ENCODE measurements around the gene RFX7. TPM values are rescaled to one million over a fixed set of nuclear protein-coding genes. Genes with fewer than 3 reads are reported as not detected.

Gene RFX7
- total and polyA plus RNA-seq, 9 donors = 3.0 to 19.5 (median 14.8) TPM

DNA sequence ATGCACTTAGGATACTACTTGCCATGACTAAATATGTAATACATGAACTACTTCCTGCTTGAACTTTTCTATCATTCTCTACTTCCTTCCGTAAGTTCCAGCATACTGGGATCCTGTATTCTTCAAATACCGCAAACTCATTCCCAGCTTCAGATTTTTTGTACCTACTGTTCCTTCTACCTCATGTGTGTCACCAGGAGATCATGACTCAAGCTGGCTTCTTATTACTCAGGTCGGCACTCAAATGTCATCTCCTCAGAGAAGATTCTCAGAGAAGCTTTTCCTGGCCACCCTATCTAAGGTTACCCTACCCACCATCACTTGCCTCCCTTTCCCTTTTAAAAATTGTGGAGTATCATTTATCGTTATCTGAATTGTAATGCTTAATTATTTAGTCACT is 66.7 kb downstream of the RFX7 start:
- Histone ChIP-seq H3K4me1 (ENCODE audit: insufficient read depth) (no peaks in the 10 kb centered on the region), H3K9me3 (no peaks in the 10 kb centered on the region), H3K36me3 (no peaks in the 10 kb centered on the region), H3K4me3 (no peak overlapping the region), H3K27ac (no peak overlapping the region), H3K27me3 (no peaks in the 10 kb centered on the region)
- intact Hi-C loops (cut with DNase I) = no loop called here
- TF ChIP-seq POLR2A (IDR thresholded peaks at IDR 0.05) (no peak), EP300 (IDR thresholded peaks at IDR 0.05) (no peak)
- TF ChIP-seq, protein P1, sequence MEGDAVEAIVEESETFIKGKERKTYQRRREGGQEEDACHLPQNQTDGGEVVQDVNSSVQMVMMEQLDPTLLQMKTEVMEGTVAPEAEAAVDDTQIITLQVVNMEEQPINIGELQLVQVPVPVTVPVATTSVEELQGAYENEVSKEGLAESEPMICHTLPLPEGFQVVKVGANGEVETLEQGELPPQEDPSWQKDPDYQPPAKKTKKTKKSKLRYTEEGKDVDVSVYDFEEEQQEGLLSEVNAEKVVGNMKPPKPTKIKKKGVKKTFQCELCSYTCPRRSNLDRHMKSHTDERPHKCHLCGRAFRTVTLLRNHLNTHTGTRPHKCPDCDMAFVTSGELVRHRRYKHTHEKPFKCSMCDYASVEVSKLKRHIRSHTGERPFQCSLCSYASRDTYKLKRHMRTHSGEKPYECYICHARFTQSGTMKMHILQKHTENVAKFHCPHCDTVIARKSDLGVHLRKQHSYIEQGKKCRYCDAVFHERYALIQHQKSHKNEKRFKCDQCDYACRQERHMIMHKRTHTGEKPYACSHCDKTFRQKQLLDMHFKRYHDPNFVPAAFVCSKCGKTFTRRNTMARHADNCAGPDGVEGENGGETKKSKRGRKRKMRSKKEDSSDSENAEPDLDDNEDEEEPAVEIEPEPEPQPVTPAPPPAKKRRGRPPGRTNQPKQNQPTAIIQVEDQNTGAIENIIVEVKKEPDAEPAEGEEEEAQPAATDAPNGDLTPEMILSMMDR (IDR thresholded peaks at IDR 0.05) = no peak
- DNase-seq = no peak
- WGBS, 3 donors = 94 to 97% (median 97%) methylated on average over 4 of the region's 4 CpGs

DNA sequence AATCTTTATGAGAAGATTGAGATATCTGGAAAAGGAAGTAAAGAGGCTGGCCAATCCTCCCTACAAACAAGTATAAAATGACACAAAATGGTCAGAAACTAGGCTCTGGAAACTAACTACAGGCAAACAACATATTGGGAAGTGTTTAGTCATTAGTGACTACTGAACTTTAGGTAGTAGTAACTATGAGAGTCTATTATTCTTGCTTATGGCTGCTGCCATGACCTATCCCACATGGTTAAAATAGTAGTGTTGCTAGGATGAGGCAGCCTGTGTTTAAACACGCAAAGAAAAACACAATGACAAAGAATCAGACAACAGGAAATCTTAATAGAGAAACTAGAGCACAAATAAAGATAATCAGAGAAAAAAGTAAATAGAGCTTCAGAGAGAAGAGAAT is 67.9 kb downstream of the RFX7 start:
- TF ChIP-seq EP300 (IDR thresholded peaks at IDR 0.05) (no peak), POLR2A (IDR thresholded peaks at IDR 0.05) (no peak)
- TF ChIP-seq, protein P1 (IDR thresholded peaks at IDR 0.05) = no peak
- 84 to 92% (median 84%) methylated on average over 1 of the region's 1 CpG for WGBS, 3 donors
- Histone ChIP-seq H3K4me3 (no peak overlapping the region), H3K4me1 (ENCODE audit: insufficient read depth) (no peaks in the 10 kb centered on the region), H3K27me3 (no peaks in the 10 kb centered on the region), H3K27ac (no peak overlapping the region), H3K36me3 (no peaks in the 10 kb centered on the region), H3K9me3 (no peaks in the 10 kb centered on the region)
- intact Hi-C loops (cut with DNase I) = no loop called here
- DNase-seq = no peak

DNA sequence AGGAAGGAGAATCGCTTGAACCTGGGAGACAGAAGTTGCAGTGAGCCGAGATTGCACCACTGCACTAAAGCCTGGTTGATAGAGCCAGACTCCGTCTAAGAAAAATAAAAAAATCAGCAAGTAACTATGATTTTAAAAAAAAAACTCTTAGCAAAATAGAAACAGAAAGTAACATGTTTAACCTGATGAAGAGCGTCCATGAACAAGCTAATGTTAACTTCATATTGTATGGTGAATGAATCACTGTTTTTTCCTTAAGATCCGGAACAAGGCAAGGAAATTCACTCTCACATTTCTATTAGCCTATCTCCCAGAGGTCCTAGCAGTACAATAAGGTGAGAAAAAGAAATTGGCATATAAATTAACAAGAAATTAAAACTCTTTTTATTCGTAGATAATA is 69.0 kb downstream of the RFX7 start:
- Histone ChIP-seq H3K4me1 (ENCODE audit: insufficient read depth) (no peaks in the 10 kb centered on the region), H3K27me3 (no peaks in the 10 kb centered on the region), H3K4me3 (no peak overlapping the region), H3K36me3 (no peaks in the 10 kb centered on the region), H3K27ac (no peak overlapping the region), H3K9me3 (no peaks in the 10 kb centered on the region)
- intact Hi-C loops (cut with DNase I) = no loop called here
- WGBS, 3 donors = 86 to 93% (median 93%) methylated on average over 6 of the region's 6 CpGs
- DNase-seq = no peak
- TF ChIP-seq, protein P1 (IDR thresholded peaks at IDR 0.05) = no peak
- TF ChIP-seq POLR2A (IDR thresholded peaks at IDR 0.05) = no peak
- no peak for TF ChIP-seq EP300 (IDR thresholded peaks at IDR 0.05)

DNA sequence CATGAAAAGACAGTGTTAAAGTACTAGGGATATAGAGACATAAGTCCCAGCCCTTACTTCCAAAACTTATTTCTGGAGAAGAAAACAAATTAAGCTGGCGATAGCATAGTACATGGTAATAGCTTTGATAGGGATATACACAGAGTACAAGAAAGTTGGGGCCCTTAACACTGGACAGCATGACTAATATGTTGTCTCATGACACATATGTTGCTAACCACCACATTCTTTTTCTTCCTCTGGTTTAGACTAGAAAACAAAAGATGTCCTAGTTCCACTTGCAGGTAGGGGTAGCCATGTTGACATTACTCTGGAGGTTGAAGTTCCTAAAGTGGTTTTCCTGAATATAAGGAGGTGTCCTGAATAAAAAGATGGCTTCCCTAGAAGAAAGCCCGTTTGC is 75.3 kb downstream of the RFX7 start:
- Histone ChIP-seq H3K4me1 (ENCODE audit: insufficient read depth) (peaks cover 2% of the 10 kb centered on the region), H3K36me3 (no peaks in the 10 kb centered on the region), H3K27me3 (no peaks in the 10 kb centered on the region), H3K4me3 (no peak overlapping the region), H3K27ac (no peak overlapping the region), H3K9me3 (no peaks in the 10 kb centered on the region)
- 84 to 92% (median 89%) methylated on average over 2 of the region's 2 CpGs for WGBS, 3 donors
- TF ChIP-seq POLR2A (IDR thresholded peaks at IDR 0.05) = no peak
- no peak for TF ChIP-seq EP300 (IDR thresholded peaks at IDR 0.05)
- no peak for DNase-seq
- intact Hi-C loops (cut with DNase I) = no loop called here

DNA sequence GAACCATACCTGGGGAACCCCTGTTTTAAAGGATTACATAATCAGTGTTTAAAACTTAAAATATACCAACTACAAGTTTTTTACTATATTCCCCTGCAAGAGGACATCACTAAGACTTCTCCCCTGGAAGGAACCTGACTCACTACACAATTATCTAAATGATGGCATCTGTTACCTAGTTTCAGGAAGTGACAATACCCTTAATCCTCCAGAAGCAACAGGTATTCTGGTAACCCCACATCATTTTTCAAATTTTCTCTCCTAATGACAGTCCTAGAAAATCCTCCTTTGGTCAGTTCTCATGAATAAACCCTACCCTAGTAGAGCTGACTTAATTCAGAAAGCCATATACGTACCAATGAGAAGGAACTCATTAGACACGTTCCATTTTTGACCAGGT is 78.4 kb downstream of the RFX7 start:
- no peak overlapping the region for H3K4me3 ChIP-seq
- TF ChIP-seq EP300 (IDR thresholded peaks at IDR 0.05) = no peak
- H3K4me1 ChIP-seq (ENCODE audit: insufficient read depth) = peaks cover 2% of the 10 kb centered on the region
- intact Hi-C loops (cut with DNase I) = no loop called here
- H3K9me3 ChIP-seq = no peaks in the 10 kb centered on the region
- H3K27me3 ChIP-seq = no peaks in the 10 kb centered on the region
- no peak for DNase-seq
- H3K27ac ChIP-seq = no peak overlapping the region
- 95 to 98% (median 96%) methylated on average over 2 of the region's 2 CpGs for WGBS, 3 donors
- no peaks in the 10 kb centered on the region for H3K36me3 ChIP-seq

DNA sequence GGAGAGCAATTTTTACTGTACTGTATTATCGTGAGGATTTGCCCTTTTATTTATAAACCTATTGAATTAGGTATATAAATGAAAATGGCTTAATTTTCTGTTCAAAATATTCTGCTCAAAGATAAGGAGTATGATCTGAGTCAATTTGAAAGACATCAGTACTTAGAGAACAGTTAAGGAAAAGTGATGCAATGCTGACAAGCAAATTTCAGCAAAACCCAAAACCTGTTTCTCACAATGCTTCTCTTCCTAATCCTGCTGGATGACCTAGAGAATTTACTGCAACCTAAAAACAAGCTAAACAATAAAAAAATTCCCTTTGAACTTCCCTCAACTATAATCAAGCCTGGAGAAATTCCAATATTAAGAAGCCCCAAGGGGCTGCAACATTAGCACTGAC is 82.7 kb downstream of the RFX7 start:
- no peak for DNase-seq
- H3K4me3 ChIP-seq = no peak overlapping the region
- H3K9me3 ChIP-seq = no peaks in the 10 kb centered on the region
- intact Hi-C loops (cut with DNase I) = no loop called here
- no peaks in the 10 kb centered on the region for H3K27me3 ChIP-seq
- H3K4me1 ChIP-seq (ENCODE audit: insufficient read depth) = peaks cover 2% of the 10 kb centered on the region
- H3K27ac ChIP-seq = no peak overlapping the region
- 47 to 71% (median 70%) methylated on average over 1 of the region's 1 CpG for WGBS, 3 donors
- H3K36me3 ChIP-seq = no peaks in the 10 kb centered on the region
- TF ChIP-seq, protein P1 (IDR thresholded peaks at IDR 0.05) = no peak
- TF ChIP-seq EP300 (IDR thresholded peaks at IDR 0.05) = no peak
- TF ChIP-seq POLR2A (IDR thresholded peaks at IDR 0.05) = no peak
